Liver (tissue), 9 donors: ENCODE data around the gene MOXD1. TPM values are rescaled to one million over a fixed set of nuclear protein-coding genes. Genes with fewer than 3 reads are reported as not detected.

Source experiments
- DNase-seq: peaks from one replicate; pipeline ENCODE4 v3.0.0-alpha.2; 2017; ENCODE audit warnings: low spot score
- H3K27ac ChIP-seq, 2 donors: one replicate each; pipeline ENCODE4 v1.7.0; 2013; ENCODE audit warnings: inconsistent platforms in 2 of 2, low read length in 2 of 2, control low read depth in 1 of 2, low read depth in 1 of 2, mild to moderate bottlenecking in 1 of 2
- H3K27me3 ChIP-seq, 4 donors: one replicate each; pipeline versions ENCODE4 v1.6.1 to v1.7.0; 2013; ENCODE audit warnings: low read length in 3 of 4, inconsistent platforms in 1 of 4, mild to moderate bottlenecking in 1 of 4, moderate library complexity in 1 of 4; ENCODE audit not compliant: control insufficient read depth in 4 of 4, insufficient read depth in 4 of 4
- H3K36me3 ChIP-seq, 4 donors: one replicate each; pipeline versions ENCODE4 v1.6.1 to v1.7.0; 2013; ENCODE audit warnings: low read length in 3 of 4, mild to moderate bottlenecking in 3 of 4, low read depth in 1 of 4, moderate library complexity in 1 of 4; ENCODE audit not compliant: control insufficient read depth in 4 of 4, insufficient read depth in 3 of 4
- H3K4me1 ChIP-seq, 4 donors: one replicate each; pipeline versions ENCODE4 v1.6.1 to v1.7.0; 2013; ENCODE audit warnings: low read length in 3 of 4, mild to moderate bottlenecking in 3 of 4, moderate library complexity in 1 of 4; ENCODE audit not compliant: control insufficient read depth in 4 of 4, insufficient read depth in 4 of 4
- H3K4me3 ChIP-seq, 3 donors: one replicate each; pipeline versions ENCODE4 v1.6.1 to v1.7.0; 2013; ENCODE audit warnings: low read length in 3 of 3, control low read depth in 1 of 3, low read depth in 1 of 3, mild to moderate bottlenecking in 1 of 3
- H3K9ac ChIP-seq, 2 donors: one replicate each; pipeline ENCODE4 v1.7.0; 2013; ENCODE audit warnings: low read length in 2 of 2, mild to moderate bottlenecking in 2 of 2, moderate library complexity in 2 of 2, control low read depth in 1 of 2, low read depth in 1 of 2
- H3K9me3 ChIP-seq, 4 donors: one replicate each; pipeline versions ENCODE4 v1.6.1 to v1.7.0; 2013; ENCODE audit warnings: low read length in 3 of 4; ENCODE audit not compliant: control insufficient read depth in 4 of 4
- EGR1 ChIP-seq, 2 donors: IDR thresholded peaks; 2 replicates each; pipeline ENCODE4 v1.6.1; 2016 to 2018; ENCODE audit warnings: antibody characterized with exemption in 2 of 2, low read depth in 2 of 2
- FOXA1 ChIP-seq: IDR thresholded peaks from 2 replicates; pipeline ENCODE4 v1.6.1; 2016; ENCODE audit warnings: antibody characterized with exemption
- GABPA ChIP-seq, 2 donors: IDR thresholded peaks in 1 of 2; conservative IDR thresholded peaks in 1 of 2; 2 replicates each; pipeline ENCODE4 v1.6.1; 2016; ENCODE audit warnings: antibody characterized with exemption in 2 of 2, mild to moderate bottlenecking in 1 of 2, moderate library complexity in 1 of 2
- HNF4G ChIP-seq: IDR thresholded peaks from 2 replicates; pipeline ENCODE4 v1.6.1; 2016; ENCODE audit warnings: antibody characterized with exemption
- NR2F2 ChIP-seq: IDR thresholded peaks from 2 replicates; pipeline ENCODE4 v1.6.1; 2016; ENCODE audit warnings: antibody characterized with exemption
- REST ChIP-seq: IDR thresholded peaks from 2 replicates; pipeline ENCODE4 v1.6.1; 2016; ENCODE audit warnings: antibody characterized with exemption, mild to moderate bottlenecking
- SP1 ChIP-seq: IDR thresholded peaks from 2 replicates; pipeline ENCODE4 v1.6.1; 2018; ENCODE audit warnings: antibody characterized with exemption, mild to moderate bottlenecking
- TAF1 ChIP-seq: conservative IDR thresholded peaks from 2 replicates; pipeline ENCODE4 v1.6.1; 2016; ENCODE audit warnings: antibody characterized with exemption, mild to moderate bottlenecking
- YY1 ChIP-seq: IDR thresholded peaks from 2 replicates; pipeline ENCODE4 v1.6.1; 2016; ENCODE audit warnings: antibody characterized with exemption, mild to moderate bottlenecking
- WGBS: extraction: QIAGEN DNeasy Blood & Tissue Kit; methylation state at CpG from one replicate; pipeline ENCODE4 v1.1.7; 2013; 5-methylcytosine and 5-hydroxymethylcytosine counted together
- polyA plus RNA-seq, 2 donors: library from polyadenylated mRNA; stranded (reverse) in 1 of 2; unstranded in 1 of 2; fragments of 200-250 nt in 1 of 2; fragments of >200 nt in 1 of 2; fragmentation: Nextera tagmentation in 1 of 2; extraction: Ambion mirVana in 1 of 2; gene quantifications; one replicate each; pipeline versions ENCODE4 v1.2.1 to v1.2.3, GENCODE V29; 2013 to 2015
- total RNA-seq, 2 donors: library from RNA; depleted of rRNA; stranded (reverse); fragments of >200 nt; gene quantifications; one replicate each; pipeline ENCODE4 v1.2.3, GENCODE V29; 2014
- donor health status: healthy.
- donor health status: healthy.
- donor health status: healthy.
- donor health status: healthy.
- donor health status: healthy.

MOXD1 gene
- total and polyA plus RNA-seq, 4 donors: 0.14 to 0.48 (median 0.24) TPM

GRCh38 chr6:132246120-132246617, 155.1 kb downstream of the MOXD1 start:
- H3K27ac ChIP-seq: no peak overlapping the region
- TF ChIP-seq YY1 (no peak), HNF4G (no peak), SP1 (no peak), EGR1 (IDR thresholded peaks at IDR 0.05; ENCODE audit: low read depth in 2 of 2) (no peak), TAF1 (no peak), NR2F2 (no peak), FOXA1 (no peak), GABPA (IDR thresholded peaks at IDR 0.05 in 1 of 2, conservative IDR thresholded peaks at IDR 0.05 in 1 of 2) (no peak), REST (no peak)

More at GRCh38 chr6:132246120-132246617, 155.1 kb downstream of the MOXD1 start:
- no peak for DNase-seq
- H3K9ac ChIP-seq: no peak overlapping the region
- no peaks in the 10 kb centered on the region for H3K27me3 ChIP-seq
- H3K4me1 ChIP-seq: no peaks in the 10 kb centered on the region
- H3K36me3 ChIP-seq: no peaks in the 10 kb centered on the region
- peaks cover 0 to under 1% (median 0%) of the 10 kb centered on the region in 4 donors for H3K9me3 ChIP-seq
- H3K4me3 ChIP-seq: no peak overlapping the region
- 81% methylated on average over 2 of the region's 2 CpGs for WGBS

Other genes starting within 250 kb of the MOXD1 start
- gene STX7, start 111.6 kb upstream of the MOXD1 start, total RNA-seq: 10 to 100 TPM; 16.2 to 20.0 TPM
- gene STX7, start 111.6 kb upstream of the MOXD1 start, polyA plus RNA-seq: 10 to 100 TPM in 1 of 2 donors, 1 to 10 TPM in 1; 7.5 to 12.3 TPM
- not detected for gene TAAR9, start 136.8 kb upstream of the MOXD1 start, total RNA-seq
- gene TAAR9, start 136.8 kb upstream of the MOXD1 start, polyA plus RNA-seq: not detected
- gene TAAR8, start 151.2 kb upstream of the MOXD1 start, total RNA-seq: not detected
- gene TAAR8, start 151.2 kb upstream of the MOXD1 start, polyA plus RNA-seq: not detected
- not detected for gene TAAR6, start 168.8 kb upstream of the MOXD1 start, total RNA-seq
- gene TAAR6, start 168.8 kb upstream of the MOXD1 start, polyA plus RNA-seq: not detected
- gene TAAR5, start 188.3 kb upstream of the MOXD1 start, total RNA-seq: not detected
- not detected for gene TAAR5, start 188.3 kb upstream of the MOXD1 start, polyA plus RNA-seq
- not detected for gene TAAR2, start 222.8 kb upstream of the MOXD1 start, total RNA-seq
- not detected for gene TAAR2, start 222.8 kb upstream of the MOXD1 start, polyA plus RNA-seq